A549 (cell line): ENCODE measurements around the gene DBNDD1.

Source experiments
- CTCF ChIP-seq: fragments of >200 bp; sonication (Bioruptor Twin); formaldehyde crosslinking; IDR thresholded peaks from 3 replicates; pipeline ENCODE4 v1.5.1; 2016
- E2F6 ChIP-seq: IDR thresholded peaks from 2 replicates; pipeline ENCODE4 v1.6.1; 2012; ENCODE audit warnings: low read depth, borderline replicate concordance
- EP300 ChIP-seq, 2 experiments: fragments of >200 bp; sonication (Bioruptor Twin); formaldehyde crosslinking; IDR thresholded peaks; 2 replicates in 1 of 2; 3 replicates in 1 of 2; pipeline ENCODE4 v1.6.1; 2016 to 2017
- GATA3 ChIP-seq: IDR thresholded peaks from 2 replicates; pipeline ENCODE4 v1.6.1; 2012; ENCODE audit warnings: borderline replicate concordance
- HES2 ChIP-seq: fragments of >200 bp; sonication (Bioruptor Twin); formaldehyde crosslinking; IDR thresholded peaks from 2 replicates; pipeline ENCODE4 v1.6.1; 2016
- KDM5A ChIP-seq: fragments of 200-600 bp; sonication (generic); IDR thresholded peaks from 2 replicates; pipeline ENCODE4 v1.6.1; 2016; ENCODE audit warnings: antibody characterized with exemption, mild to moderate bottlenecking
- SREBF2 ChIP-seq: fragments of 450-650 bp; IDR thresholded peaks from 2 replicates; pipeline ENCODE4 v1.6.1; 2014; ENCODE audit warnings: mild to moderate bottlenecking, moderate library complexity
- ZFP36 ChIP-seq: fragments of 450-650 bp; IDR thresholded peaks from 2 replicates; pipeline ENCODE4 v1.6.1; 2014; ENCODE audit warnings: borderline replicate concordance; ENCODE audit not compliant: partially characterized antibody

- TF ChIP-seq CTCF: no peak
- TF ChIP-seq ZFP36: no peak
- TF ChIP-seq KDM5A: no peak
- no peak for TF ChIP-seq GATA3
- TF ChIP-seq EP300 (IDR thresholded peaks at IDR 0.05): no peak
- no peak for TF ChIP-seq E2F6
- TF ChIP-seq SREBF2: no peak
- no peak for TF ChIP-seq HES2
These were observed 8.4 kb downstream of the DBNDD1 start for GRCh38 chr16:90010676-90011507.
